ENCODE results near the gene ABCA1. TPM values are rescaled to one million over a fixed set of nuclear protein-coding genes. Genes with fewer than 3 reads are reported as not detected.
"Not testable (repeated sequence)": the region's sequence is repeated elsewhere in the genome, so short reads cannot be mapped to it uniquely, and the experiment has no call there.

ABCA1 gene
- total and polyA plus RNA-seq, 2 of the 13 experiments (the other 11 are each of a cell fraction or from before 2014, with no cell fraction given) = 26.8 to 63.8 TPM

DNA sequence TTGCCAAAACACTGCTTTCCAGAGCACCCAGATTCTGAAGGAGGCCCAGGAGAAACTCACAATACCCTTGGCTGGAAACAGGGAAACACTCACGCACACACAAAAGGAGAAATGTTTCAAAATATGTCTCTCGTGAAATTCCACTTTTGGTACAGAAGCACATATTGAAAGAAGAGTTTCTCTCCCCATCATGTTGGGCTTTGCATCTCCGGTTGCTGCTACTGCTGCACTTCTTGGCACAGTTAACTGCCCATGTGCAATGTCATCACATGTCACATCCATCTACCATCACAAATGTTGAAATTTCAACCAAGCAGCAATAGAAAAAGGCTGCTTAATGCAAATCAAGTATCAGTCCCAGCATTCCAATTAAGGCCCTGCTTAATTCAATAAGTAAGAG, 72.1 kb downstream of the ABCA1 start:
- ATAC-seq = no peak
- Histone ChIP-seq H3K4me3 (replicated peaks in 1 of 3; ENCODE audit: insufficient read depth in 1 of 3, low read depth in 2 of 3, low read length in 3 of 3) (no peak overlapping the region), H3K36me3 (replicated peaks in 1 of 2; ENCODE audit: control insufficient read depth in 1 of 2, insufficient read depth in 2 of 2, low read length in 2 of 2) (peaks cover 27 to 83% of the 10 kb centered on the region in 2 experiments), H2AFZ (ENCODE audit: low read length) (no peak overlapping the region), H3K79me2 (ENCODE audit: insufficient read depth, low read length) (peaks cover 49% of the 10 kb centered on the region), H3K4me2 (ENCODE audit: low read depth, low read length) (no peak overlapping the region), H3K9ac (ENCODE audit: insufficient read depth, low read depth, low read length) (no peak overlapping the region), H3K4me1 (ENCODE audit: insufficient read depth, low read length) (peaks cover 80% of the 10 kb centered on the region), H3K9me3 (ENCODE audit: low read length) (no peaks in the 10 kb centered on the region), H4K20me1 (ENCODE audit: insufficient read depth, low read length) (peaks cover 15% of the 10 kb centered on the region), H3K27ac (ENCODE audit: extremely low read length, insufficient read depth, low read length) (peak overlapping the region; percentile 49), H3K27me3 (ENCODE audit: control insufficient read depth in 1 of 2, insufficient read depth in 2 of 2, low read length in 2 of 2) (no peaks in the 10 kb centered on the region)
- TSS peak; percentile 5 for BruUV-seq (replicated peaks)
- intact Hi-C loops (cut with micrococcal nuclease; ENCODE audit: unreplicated experiment) = loop anchor here (5.0 kb wide), 1 partner anchor 136 kb away; no protein-coding TSS in a partner anchor
- no peak for TF ChIP-seq CHD4 (IDR thresholded peaks at IDR 0.05; ENCODE audit: borderline replicate concordance, low read length)
- TF ChIP-seq HDAC1 (CRISPR knock-in tag; IDR thresholded peaks at IDR 0.05) = no peak
- TF ChIP-seq ATRX (CRISPR knock-in tag; IDR thresholded peaks at IDR 0.05; ENCODE audit: borderline replicate concordance) = no peak
- TF ChIP-seq DPF2 (CRISPR knock-in tag; IDR thresholded peaks at IDR 0.05; ENCODE audit: borderline replicate concordance, low read depth) = no peak
- no peak for TF ChIP-seq MLLT10 (CRISPR knock-in tag; IDR thresholded peaks at IDR 0.05)
- no peak for TF ChIP-seq ZNF782 (CRISPR knock-in tag; IDR thresholded peaks at IDR 0.05; ENCODE audit: borderline replicate concordance)
- no peak for TF ChIP-seq SCMH1 (CRISPR knock-in tag; IDR thresholded peaks at IDR 0.05; ENCODE audit: borderline replicate concordance)
- no peak for TF ChIP-seq ZBTB1 (CRISPR knock-in tag; IDR thresholded peaks at IDR 0.05; ENCODE audit: borderline replicate concordance)
- TF ChIP-seq ZNF674 (CRISPR knock-in tag; IDR thresholded peaks at IDR 0.05; ENCODE audit: low read depth) = no peak
- TF ChIP-seq ZNF589 (CRISPR knock-in tag; conservative IDR thresholded peaks at IDR 0.05) = no peak
- no peak for TF ChIP-seq JUN (CRISPR knock-in tag; IDR thresholded peaks at IDR 0.05)
- no peak for TF ChIP-seq ZSCAN25 (CRISPR knock-in tag; IDR thresholded peaks at IDR 0.05)
- no peak for TF ChIP-seq ZNF547 (CRISPR knock-in tag; IDR thresholded peaks at IDR 0.05)
- TF ChIP-seq, protein P1, sequence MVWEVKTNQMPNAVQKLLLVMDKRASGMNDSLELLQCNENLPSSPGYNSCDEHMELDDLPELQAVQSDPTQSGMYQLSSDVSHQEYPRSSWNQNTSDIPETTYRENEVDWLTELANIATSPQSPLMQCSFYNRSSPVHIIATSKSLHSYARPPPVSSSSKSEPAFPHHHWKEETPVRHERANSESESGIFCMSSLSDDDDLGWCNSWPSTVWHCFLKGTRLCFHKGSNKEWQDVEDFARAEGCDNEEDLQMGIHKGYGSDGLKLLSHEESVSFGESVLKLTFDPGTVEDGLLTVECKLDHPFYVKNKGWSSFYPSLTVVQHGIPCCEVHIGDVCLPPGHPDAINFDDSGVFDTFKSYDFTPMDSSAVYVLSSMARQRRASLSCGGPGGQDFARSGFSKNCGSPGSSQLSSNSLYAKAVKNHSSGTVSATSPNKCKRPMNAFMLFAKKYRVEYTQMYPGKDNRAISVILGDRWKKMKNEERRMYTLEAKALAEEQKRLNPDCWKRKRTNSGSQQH (CRISPR knock-in tag; IDR thresholded peaks at IDR 0.05; ENCODE audit: low read depth) = no peak
- CTCF ChIA-PET (ENCODE audit: low intra/inter-chr PET ratio, low total read pairs) = no interaction called here
- no peak for DNase-seq (ENCODE audit: low spot score)
- FAIRE-seq = no peak
- in situ Hi-C loops (cut with HindIII; ENCODE audit: extremely low pct_ligation_motif_present, low pct_unique_long_range_greater_than_20kb) = no loop called here
- POLR2A ChIA-PET = interaction anchor here (0.7 kb wide), 1 partner anchor 563 kb away, joined by 3 read pairs; no protein-coding TSS in a partner anchor
- WGBS (ENCODE audit: low lambda C conversion rate) = 87% methylated on average over 3 of the region's 3 CpGs

DNA sequence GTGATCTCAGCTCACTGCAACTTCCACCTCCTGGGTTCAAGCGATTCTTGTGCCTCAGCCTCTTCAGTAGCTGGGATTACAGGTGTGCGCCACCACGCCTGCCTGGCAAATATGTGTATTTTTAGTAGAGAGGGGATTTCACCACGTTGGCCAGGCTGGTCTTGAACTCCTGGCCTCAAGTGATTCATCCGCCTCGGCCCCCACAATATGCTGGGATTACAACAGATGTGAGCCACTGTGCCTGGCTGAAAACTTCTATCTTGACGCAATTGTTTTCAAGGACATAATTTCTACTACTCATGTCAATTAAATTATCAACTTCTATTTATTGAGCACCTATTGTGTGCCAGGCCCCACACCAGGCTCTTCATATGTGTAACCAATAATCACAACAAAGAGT, 72.7 kb downstream of the ABCA1 start:
- DNase-seq (ENCODE audit: low spot score); H3K4me2 ChIP-seq (ENCODE audit: low read depth, low read length); H2AFZ ChIP-seq (ENCODE audit: low read length); in situ Hi-C loops (cut with HindIII; ENCODE audit: extremely low pct_ligation_motif_present, low pct_unique_long_range_greater_than_20kb); H3K9ac ChIP-seq (ENCODE audit: insufficient read depth, low read depth, low read length); FAIRE-seq; ATAC-seq; H3K4me3 ChIP-seq (replicated peaks in 1 of 3; ENCODE audit: insufficient read depth in 1 of 3, low read depth in 2 of 3, low read length in 3 of 3); H3K27ac ChIP-seq (ENCODE audit: extremely low read length, insufficient read depth, low read length); H3K27me3 ChIP-seq (ENCODE audit: control insufficient read depth in 1 of 2, insufficient read depth in 2 of 2, low read length in 2 of 2); CTCF ChIA-PET (ENCODE audit: low intra/inter-chr PET ratio, low total read pairs); POLR2A ChIA-PET; BruUV-seq (replicated peaks); H3K9me3 ChIP-seq (ENCODE audit: low read length): not testable (repeated sequence)
- H3K79me2 ChIP-seq (ENCODE audit: insufficient read depth, low read length) = peaks cover 54% of the 10 kb centered on the region
- H4K20me1 ChIP-seq (ENCODE audit: insufficient read depth, low read length) = peaks cover 15% of the 10 kb centered on the region
- 86% methylated on average over 7 of the region's 7 CpGs for WGBS (ENCODE audit: low lambda C conversion rate)
- H3K36me3 ChIP-seq (replicated peaks in 1 of 2; ENCODE audit: control insufficient read depth in 1 of 2, insufficient read depth in 2 of 2, low read length in 2 of 2) = peaks cover 26 to 84% of the 10 kb centered on the region in 2 experiments
- intact Hi-C loops (cut with micrococcal nuclease; ENCODE audit: unreplicated experiment) = loop anchor here (5.0 kb wide), 1 partner anchor 137 kb away; no protein-coding TSS in a partner anchor
- H3K4me1 ChIP-seq (ENCODE audit: insufficient read depth, low read length) = peaks cover 79% of the 10 kb centered on the region
